SKM-1 treated with dmso at 0.1 percent for 144 hours (cell line): Measurements from ENCODE around the gene SERGEF.

Source experiments
- DNase-seq: peaks from one replicate; lab custom pipeline; 2025; ENCODE audit not compliant: unreplicated experiment; lab: John Stamatoyannopoulos, UW

Gene SERGEF

DNA sequence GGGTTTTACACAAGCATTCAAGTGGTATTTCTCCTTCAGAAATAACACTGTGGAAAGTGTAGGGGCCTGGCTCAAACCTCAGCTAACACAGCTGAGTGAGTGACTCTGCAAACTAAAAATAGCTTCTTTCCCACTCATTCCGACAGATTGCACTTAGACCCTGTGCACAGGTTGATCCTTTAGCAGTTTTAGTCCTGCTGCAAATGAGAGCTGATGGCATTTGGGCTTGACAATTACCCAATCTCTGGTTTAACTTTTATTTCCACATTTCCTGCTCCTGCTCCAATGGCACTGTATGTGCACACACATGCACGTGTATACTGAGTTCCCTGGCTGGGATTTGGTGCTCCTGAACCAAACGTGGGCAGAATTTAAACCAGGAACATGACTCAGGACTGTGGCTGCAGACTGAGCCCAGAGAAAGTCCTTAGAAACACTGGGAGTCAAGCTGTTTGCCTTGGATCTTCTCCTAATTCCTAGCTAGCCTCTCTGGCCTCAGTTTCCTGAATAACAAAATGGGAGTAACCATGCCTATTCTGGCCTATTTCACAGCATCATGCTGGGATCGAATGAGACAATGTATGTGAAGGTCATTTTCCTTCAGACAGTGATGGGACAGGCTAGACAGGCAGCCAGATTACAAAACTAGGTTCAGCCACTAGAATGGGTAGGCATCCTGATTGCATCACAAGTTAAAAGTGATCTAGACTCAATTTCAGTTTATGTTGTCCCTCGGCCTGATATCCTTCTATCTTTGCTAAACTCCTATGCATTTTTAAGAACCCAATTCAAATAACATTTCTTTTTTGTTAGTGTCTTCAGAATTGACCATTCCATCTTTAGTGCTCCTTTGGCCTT is 58.2 kb downstream of the SERGEF start:
- peak; percentile 26 for DNase-seq

DNA sequence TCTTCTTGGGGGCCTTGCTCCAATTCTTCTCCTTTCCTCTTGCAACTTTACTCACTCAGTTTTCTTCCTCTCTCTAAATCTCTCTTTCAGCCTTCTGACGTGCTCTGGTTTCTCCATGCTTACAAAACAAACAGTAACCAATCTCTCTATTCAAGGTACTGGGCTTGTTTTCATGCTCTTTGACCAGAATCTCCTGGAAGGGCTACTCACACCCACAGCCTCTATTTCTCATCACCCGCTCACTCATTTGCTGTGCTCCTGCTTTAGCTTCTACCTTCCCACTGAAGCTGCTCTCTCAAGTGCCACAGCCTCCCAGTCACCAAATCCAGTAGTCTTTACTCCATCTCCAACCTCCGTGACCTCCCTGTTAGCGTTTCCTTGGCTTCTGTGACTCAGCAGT is 60.4 kb downstream of the SERGEF start:
- DNase-seq = no peak

DNA sequence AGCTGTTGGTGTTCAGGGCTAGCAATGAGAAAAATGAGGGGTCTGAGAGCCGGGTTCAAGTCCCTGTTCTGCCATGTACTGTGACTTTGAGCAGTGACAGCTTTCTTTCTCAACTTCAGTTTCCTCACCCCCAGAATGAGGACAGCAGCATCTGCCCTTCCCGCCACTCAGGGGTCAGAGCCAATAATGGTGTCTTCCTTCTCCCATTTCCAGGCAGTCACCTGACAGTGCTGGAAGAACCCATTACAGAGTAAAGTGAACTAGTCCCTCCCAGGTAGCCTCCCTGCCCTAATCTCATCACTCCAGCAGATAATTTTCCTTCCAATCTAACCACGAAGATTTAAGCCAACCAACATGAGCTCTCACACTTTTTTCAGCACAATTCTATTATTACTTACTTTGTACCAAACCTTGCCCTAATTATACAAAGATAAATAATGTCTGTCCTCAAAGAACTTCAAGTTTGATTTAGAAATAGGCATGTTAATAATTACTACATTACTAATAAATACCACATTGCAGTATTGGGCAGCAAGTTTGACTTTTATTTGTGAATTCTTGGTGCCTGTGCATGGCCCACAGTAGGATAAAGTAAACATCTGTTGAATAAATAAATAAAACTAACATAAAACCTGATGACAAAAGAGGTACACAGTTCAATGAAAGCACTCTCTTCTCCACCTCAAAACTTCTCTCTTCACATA is 61.0 kb downstream of the SERGEF start:
- DNase-seq = no peak

DNA sequence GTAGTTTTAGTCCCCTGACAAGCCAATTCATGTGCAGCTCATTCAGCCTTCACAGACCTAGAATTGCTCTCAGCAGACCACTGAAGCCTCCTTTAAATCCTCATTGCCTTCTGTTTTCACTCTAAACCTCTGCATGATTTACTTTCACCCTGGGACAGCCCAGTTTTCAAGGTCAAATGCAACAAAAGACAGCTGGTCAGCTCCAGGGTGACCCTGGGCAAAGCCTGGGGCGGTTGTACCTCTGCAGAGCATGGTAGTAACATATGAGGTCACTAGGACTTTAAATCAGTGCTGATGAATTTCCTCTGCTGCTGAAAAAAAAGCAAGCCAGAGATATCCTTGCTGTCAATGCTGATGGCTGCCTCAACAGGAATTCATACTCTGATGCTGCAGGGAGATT is 62.2 kb downstream of the SERGEF start:
- DNase-seq = no peak

DNA sequence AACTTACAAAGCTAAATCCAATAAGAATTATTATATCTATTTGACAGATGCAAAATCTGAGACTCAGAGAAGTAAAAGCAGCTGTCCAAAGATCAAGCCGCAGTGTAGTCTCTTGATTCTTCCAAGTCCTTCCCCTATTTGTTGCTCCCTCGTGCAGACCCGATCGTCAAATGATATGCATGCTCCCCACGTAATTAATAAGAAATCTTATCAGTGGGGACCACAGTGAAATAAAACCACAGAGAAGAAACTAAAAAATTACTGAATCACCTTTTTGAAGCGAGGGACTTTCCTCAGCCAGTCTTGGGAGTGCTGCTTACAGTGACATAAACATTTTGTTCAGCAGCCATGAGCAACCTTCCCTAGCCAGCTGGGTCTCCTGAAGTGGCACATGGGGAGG is 64.6 kb downstream of the SERGEF start:
- no peak for DNase-seq

DNA sequence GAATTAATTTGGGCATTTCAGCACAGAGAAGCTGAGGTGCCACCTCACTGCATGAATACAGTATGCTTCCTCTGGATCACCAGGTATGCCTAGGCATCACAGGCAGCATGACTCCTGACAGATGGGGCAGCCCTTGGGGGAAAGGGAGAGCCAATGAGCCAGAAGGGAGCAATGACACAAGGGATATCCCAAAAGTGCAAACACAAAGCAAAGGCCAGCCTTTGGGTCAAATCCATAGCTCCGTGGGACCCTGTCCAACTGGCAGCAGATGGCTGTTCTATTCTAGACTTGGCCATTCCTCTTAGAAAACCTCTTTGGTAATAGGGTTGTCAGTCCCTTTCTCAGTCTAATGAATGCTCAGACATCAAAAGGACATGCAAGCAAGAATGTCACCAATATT is 73.3 kb downstream of the SERGEF start:
- no peak for DNase-seq

DNA sequence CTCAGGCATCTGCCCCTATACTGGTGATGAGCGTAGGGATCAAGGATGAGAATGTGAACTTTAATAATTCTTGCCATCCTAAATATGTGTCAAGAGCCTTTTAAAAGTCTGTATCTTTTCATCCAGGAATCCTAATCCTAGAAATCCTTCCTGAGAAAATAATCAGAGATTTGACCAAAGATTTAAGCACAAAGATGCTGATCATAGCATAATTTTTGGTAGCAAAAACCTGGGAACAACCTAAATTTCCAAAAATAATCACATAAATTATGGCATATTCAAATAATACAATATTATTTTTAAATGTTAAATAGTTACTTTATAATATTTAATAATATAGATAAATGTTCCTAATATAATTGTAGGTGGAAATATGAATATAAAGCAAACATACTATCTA is 76.1 kb downstream of the SERGEF start:
- no peak for DNase-seq

DNA sequence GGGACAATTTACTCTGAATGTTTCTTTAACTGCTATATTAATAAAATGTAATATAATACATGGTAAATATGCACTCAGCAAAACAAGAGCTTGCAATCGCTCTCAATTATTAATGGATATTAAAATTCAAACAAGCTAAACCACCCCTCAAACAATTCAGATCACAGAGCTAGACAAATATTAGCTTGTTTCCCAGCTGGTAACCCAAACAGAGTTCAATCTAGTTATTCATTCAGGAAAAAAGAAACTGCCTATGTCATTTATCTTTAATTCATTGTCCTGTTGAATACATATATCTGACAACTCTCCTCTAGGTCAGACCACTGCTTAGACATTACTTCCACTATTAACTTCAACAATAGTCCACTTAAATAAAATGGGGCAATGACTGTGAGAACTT is 78.7 kb downstream of the SERGEF start:
- no peak for DNase-seq

DNA sequence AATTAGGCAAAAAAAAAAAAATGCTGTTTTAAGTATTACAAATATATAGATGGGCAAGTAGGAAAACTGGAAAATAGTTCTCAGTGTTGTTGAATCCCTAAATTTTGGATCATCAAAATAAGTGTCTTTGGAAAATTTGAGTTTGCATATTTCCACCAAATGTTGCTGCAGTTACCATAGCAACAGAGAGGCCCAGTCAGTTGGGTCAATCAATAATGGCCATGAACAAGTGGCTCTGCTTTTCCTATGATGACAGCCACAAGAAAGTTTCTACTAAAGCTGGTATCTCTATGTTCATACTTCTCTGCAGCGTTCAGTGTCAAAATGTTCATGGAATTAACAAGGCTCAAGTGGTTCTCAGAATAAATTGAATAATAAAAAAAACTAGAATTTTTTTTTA is 79.1 kb downstream of the SERGEF start:
- no peak for DNase-seq

DNA sequence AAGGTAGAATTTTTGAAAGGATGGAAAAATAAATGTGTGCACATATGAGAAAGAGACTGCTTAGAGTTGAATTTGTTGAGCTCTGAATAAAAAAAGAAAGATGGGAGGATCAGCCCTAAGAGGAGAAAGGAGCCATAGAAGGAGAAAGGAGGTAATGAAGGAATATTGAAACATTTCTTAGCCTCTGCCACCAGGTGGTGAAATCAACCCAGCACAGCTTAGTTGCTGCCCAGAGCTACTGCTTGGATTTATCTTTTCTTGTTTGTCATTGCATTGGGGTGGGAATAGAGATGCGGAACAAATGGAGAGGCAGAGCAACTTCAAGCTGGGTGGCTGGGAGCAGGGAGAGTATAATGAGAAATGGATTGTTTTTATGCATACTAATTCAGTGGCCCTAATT is 80.4 kb downstream of the SERGEF start:
- DNase-seq = no peak

DNA sequence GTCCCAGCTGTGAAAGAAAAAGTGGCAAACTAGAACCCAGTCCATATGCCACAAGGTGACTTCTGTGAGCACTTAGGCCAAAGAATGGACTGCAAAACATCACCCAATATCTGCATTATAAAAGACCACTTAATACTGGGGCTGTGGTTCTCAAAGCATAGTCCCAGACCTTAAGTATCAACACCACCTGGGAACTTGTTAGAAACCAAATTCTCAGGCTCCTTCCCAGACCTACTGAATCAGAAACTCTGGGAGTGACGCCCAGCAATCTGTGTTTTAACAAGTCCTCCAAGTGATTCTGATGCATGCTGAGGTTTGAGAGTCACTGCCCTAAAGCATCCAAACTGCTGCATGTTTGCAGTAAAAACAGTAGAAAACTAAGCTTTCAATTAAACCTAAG is 81.3 kb downstream of the SERGEF start:
- DNase-seq = no peak

DNA sequence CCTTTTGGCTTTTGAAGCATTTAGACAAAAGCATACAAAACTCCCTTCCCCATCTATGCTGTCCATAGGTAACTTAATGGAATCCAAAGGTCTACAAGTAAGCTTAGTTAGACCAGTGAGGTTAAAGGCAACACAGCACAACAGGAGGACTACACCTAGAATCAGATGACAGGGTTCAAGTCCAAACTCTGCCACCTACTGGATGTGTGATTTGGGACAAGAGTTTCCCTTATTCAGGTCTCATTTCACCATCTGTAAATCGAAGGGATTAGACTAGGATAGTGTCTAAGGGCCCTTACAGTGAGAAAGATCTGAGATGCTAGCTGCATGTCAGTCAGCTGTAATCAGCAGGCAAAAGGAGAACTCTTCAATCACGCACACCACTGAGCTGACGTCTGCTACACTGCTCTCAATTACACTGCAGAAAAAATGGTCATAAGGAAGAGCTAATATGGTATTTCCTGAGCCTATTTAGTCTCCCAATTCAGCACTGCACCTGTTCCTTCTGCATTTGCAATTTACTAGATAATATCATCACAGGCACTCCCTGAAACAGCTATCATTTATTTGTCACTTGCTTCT is 82.2 kb downstream of the SERGEF start:
- DNase-seq = no peak

DNA sequence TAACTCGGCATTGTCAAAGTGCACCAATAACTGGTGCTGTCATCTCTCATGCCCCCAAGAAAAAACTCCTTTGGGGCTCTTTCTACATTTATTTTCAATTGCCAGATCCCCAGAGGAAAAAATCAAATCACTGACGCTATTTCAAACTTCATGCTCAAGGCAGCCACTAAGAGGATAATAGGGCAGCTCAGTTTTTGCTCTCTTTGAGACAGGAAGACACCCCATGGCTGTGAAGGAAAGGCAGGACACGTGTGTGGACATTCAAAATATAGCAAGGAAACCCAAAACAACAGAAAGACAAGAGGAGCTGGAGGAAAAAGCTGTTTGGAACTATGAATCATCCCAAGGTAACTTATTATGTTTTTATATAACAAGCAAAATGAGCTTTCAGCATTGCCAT is 83.7 kb downstream of the SERGEF start:
- DNase-seq = no peak

DNA sequence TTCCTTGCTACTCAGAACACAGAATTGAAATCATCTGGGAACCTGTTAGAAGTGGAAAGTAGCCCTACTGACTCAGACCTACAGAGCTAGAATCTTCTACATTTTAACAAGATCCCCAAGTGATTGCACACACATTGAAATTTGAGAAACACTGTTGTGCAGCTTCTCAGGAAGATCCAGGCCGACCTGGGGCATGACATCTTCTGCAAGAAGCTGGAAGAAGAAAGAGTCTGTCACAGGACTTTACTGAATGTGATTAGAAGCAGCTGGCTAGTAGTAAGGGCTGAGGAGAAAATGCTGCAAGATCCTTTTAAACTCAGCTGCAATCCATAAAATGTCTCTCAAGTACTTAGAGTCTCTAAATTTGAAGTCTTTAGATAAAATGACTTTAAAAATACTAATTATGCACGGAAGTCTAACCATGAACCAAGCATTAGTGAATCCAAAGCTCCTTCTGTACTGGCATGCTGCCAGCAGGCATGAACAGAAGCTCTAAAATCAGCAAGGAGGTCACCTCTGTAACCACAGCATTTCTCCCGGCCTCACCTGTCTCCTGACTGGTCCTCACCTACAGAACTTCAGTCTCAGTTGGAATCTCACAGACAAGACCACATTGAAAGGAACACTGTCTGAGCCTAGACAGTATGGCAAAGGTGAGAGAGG is 85.0 kb downstream of the SERGEF start:
- no peak for DNase-seq

DNA sequence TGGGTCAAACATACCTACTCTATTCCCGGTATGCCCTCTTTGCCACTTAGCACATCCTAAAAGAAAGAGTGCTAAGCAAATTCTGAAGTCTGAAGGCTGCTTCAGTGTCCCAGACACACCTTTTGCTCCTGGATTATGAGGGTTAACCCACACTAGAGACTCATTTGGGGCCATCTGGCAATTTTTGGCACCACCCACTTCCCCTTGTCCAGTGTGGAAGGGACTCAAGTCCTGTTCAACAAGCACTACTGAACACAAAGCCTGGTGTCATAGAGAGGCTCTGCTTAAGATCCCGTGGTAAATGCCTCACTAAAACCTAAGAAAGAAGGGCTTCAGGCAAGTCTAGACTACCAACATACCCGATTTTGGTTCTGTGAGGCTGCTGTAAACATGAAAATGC is 85.8 kb downstream of the SERGEF start:
- no peak for DNase-seq

DNA sequence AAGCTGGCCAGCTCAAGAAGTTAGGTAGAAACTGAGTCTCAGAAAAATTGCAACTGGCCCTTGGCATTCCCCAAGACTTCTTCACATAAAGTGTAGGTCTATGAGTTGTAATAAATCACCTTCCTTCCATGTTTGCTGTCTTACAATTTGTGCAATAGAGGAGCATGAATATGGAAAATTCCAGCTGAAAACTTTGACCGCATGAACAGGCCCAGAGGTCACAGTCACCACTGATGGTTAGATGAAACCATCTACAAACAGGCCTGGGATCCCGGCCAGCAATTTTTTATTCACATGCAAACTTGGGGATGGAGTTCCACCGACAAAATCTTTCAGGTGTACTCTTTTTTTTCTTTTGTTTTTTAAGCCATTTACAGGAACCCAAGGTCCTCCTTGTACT is 88.1 kb downstream of the SERGEF start:
- no peak for DNase-seq

DNA sequence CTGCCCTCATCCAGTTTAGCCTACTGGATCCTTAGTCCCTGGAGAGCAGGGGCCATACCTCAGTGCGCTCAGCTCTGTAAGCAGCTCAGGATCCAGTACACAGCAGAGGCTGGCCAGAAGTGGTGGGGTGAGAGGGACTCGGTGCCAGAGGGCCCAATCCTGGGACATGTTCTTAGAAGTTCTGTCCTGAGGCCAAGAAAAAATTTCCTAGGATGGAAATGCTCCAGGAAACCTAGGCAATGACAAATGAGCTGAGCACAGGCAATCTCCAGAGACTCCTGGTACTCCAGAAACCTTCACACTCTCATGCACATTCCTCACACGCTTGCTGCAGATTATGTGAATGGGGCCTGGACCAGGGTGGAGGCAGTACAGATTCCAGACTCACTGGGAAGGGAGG is 89.6 kb downstream of the SERGEF start:
- no peak for DNase-seq

DNA sequence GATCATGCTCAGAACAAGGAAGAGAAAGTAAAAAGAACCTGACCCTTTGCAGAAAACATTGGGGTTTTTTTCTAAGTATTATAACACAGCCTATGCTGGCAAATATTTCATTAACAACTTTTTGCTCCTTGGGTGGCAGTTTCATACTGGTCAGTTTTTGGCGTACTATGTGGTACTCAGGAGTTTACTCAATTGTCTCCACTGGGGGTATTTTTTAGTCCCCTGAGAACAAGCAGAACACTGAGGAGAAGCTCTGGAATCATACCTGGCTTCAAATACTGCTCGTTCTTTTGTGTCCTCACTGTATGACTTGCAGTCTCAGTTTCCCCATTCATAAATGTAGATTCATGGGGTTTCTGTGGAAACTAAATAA is 90.4 kb downstream of the SERGEF start:
- DNase-seq = no peak

DNA sequence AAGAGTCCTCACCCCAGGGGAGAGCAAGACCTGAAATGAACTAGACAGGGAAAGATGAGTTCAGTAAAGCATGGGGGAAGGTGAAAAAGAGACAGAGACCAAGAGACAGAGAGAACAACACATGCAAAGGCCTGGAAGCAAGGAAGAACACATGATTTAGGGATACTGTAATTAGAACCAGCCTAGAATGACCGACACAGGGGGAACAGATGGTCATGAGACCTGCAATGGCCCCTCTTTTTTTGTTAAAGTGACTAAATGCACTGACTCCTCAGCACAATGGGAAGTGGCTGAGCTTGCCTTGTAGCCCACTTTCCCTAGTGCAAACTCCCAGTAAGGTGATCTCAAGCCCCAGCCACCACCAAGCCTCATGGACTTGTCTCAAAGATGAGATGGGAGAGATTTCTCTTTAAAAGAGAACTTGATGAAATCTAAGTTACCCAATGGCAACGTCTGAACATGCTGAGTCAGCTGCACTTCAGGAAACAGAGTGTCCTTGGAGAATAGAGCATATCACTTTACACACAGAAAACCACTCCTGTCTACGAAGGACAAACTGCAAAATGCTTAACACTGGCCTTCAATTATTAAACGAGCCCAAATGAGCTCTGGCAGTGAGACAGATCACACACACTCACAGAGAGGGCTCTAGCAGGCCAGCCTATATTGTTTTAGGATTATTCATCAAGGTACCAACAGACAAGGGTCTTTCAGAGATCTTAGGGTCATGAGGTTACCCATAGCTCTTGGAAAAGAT is 91.0 kb downstream of the SERGEF start:
- no peak for DNase-seq

DNA sequence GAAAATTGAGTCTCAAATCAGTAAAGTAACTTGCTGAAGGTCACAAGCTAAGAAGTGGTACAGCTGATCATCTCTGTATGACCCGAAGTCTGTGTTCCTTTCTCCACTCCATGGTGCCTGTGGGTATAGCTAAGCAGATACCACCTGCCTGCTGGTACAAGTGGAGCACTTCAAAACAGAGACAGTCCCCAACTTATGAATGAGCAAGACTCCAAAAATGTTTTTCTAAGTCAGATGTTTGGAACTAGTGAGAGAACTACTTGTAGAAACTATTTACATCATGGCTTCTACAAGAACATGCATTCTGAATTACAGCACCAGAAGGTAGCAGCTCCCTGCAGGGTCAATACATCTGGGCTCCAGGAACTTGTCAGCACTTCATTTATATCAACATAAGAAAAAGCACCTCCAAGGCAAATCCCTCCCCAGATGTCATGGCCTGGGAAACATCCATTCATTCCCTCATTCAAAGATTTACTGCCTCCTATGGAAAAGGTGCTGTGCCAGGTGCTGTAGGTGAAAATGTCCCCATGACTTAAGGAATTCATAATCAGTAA is 94.7 kb downstream of the SERGEF start:
- DNase-seq = no peak

DNA sequence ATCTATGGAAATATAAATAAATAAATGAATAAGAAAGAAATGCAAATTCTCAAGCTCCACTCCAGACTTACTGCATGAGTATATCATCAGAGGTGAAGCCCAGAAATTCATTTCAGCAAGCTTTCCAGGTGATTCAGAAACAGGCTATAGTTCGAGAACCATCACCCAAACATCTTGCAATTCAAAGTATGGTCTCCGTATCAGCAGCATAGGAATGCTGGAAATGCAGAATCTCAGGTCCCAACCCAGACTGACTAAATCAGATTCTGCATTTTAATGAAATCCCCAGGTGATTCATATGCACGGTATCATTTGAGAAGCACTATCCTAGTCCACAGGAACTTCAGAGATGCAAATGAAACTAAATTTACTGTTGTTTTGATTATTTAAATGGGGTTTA is 95.3 kb downstream of the SERGEF start:
- DNase-seq = no peak
